NCI-H2227 (cell line): ENCODE results near the gene GPR156.
"Not testable (repeated sequence)": the region's sequence is repeated elsewhere in the genome, so short reads cannot be mapped to it uniquely, and the experiment has no call there.

Experiments
- DNase-seq: peaks from one replicate; lab custom pipeline; 2025; ENCODE audit not compliant: unreplicated experiment; lab: John Stamatoyannopoulos, UW

The GPR156 gene

GRCh38 chr3:120284747-120285507 lies at the start of gene GPR156:
GPR156 (minus strand) TSS chr3:120285222; CDS start chr3:120244098, 41,124 bp downstream.
- DNase-seq, result peak; percentile 22

GRCh38 chr3:120332646-120333045 lies 47.6 kb upstream of the GPR156 start:
- DNase-seq, result no peak

GRCh38 chr3:120331076-120331475 lies 46.1 kb upstream of the GPR156 start:
- DNase-seq, result no peak

- no peak for DNase-seq
Observed at GRCh38 chr3:120326784-120327183, 41.8 kb upstream of the GPR156 start.

GRCh38 chr3:120324190-120324589 lies 39.2 kb upstream of the GPR156 start:
- DNase-seq, result no peak

- not testable (repeated sequence) for DNase-seq
Observed at GRCh38 chr3:120323761-120324160, 38.7 kb upstream of the GPR156 start.

GRCh38 chr3:120311863-120312794 lies 27.1 kb upstream of the GPR156 start:
- DNase-seq, result no peak

- no peak for DNase-seq
Observed at GRCh38 chr3:120306519-120307455, 21.8 kb upstream of the GPR156 start.

GRCh38 chr3:120304616-120305015 lies 19.6 kb upstream of the GPR156 start:
- no peak for DNase-seq

- DNase-seq, result no peak
Observed at GRCh38 chr3:120302361-120302760, 17.3 kb upstream of the GPR156 start.

GRCh38 chr3:120300971-120301370 lies 15.9 kb upstream of the GPR156 start:
- DNase-seq, result no peak

GRCh38 chr3:120299403-120299802 lies 14.4 kb upstream of the GPR156 start:
- no peak for DNase-seq

- no peak for DNase-seq
Observed at GRCh38 chr3:120298996-120299395, 14.0 kb upstream of the GPR156 start.

GRCh38 chr3:120291552-120291951 lies 6.5 kb upstream of the GPR156 start:
- DNase-seq, result not testable (repeated sequence)

GRCh38 chr3:120289636-120290035 lies 4.6 kb upstream of the GPR156 start:
- DNase-seq, result no peak

GRCh38 chr3:120286465-120286864 lies 1.4 kb upstream of the GPR156 start:
- DNase-seq, result no peak

- DNase-seq, result no peak
Observed at GRCh38 chr3:120285508-120285841, 453 bp upstream of the GPR156 start.

- DNase-seq, result peak; percentile 38
Observed at GRCh38 chr3:120281261-120281660, 3.8 kb downstream of the GPR156 start.

- DNase-seq, result no peak
Observed at GRCh38 chr3:120280566-120280965, 4.5 kb downstream of the GPR156 start.

- no peak for DNase-seq
Observed at GRCh38 chr3:120280026-120280425, 5.0 kb downstream of the GPR156 start.

GRCh38 chr3:120276767-120277166 lies 8.3 kb downstream of the GPR156 start:
- no peak for DNase-seq
